Uterus (tissue), 2 donors: Measurements from ENCODE around the gene SOCS1.

Experiments
- POLR2A ChIP-seq, 2 donors: fragments of 450-650 bp; IDR thresholded peaks; one replicate each; pipeline ENCODE4 v1.6.1; 2016; ENCODE audit warnings: antibody characterized with exemption in 2 of 2, mild to moderate bottlenecking in 1 of 2, moderate library complexity in 1 of 2
- TF ChIP-seq, protein P1 (sequence below), 4 experiments: fragments of 200-600 bp in 2 of 4; fragments of 450-650 bp in 2 of 4; sonication (generic) in 2 of 4; IDR thresholded peaks; one replicate each; pipeline ENCODE4 v1.5.1; 2016 to 2019; ENCODE audit warnings: antibody characterized with exemption in 4 of 4, mild to moderate bottlenecking in 2 of 4, moderate library complexity in 1 of 4

DNA sequence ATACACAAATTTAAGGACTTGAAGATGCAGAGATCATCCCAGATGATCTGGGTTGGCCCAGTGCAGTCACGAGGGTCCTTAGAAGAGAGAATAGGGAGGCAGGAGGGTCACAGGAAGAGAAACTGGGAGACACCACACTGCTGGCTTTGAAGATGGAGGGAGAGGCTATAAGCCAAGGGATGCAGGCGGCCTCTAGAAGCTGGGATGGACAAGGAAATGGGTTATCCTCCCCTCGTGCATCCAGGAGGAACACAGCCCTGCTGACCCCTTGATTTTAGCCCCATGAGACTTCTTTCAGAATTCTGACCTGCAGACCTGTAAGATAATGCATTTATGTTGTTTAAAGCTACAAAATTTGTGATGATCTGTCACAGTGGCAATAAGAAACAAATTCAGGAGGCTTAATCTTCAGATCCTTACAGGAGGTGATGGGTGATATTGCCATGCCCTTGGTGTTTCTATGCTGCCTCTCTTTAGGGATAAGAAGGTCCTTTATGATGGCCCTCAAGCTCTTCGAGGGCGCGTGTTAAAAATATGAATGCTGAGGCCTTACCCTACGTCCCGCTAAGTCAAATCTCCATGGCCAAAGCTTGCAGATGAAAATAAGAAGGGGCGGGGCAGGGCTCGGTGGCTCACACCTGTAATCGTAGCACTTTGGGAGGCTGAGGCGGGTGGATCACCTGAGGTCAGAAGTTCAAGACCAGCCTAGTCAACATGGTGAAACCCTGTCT, 21.8 kb upstream of the SOCS1 start:
- TF ChIP-seq, protein P1, sequence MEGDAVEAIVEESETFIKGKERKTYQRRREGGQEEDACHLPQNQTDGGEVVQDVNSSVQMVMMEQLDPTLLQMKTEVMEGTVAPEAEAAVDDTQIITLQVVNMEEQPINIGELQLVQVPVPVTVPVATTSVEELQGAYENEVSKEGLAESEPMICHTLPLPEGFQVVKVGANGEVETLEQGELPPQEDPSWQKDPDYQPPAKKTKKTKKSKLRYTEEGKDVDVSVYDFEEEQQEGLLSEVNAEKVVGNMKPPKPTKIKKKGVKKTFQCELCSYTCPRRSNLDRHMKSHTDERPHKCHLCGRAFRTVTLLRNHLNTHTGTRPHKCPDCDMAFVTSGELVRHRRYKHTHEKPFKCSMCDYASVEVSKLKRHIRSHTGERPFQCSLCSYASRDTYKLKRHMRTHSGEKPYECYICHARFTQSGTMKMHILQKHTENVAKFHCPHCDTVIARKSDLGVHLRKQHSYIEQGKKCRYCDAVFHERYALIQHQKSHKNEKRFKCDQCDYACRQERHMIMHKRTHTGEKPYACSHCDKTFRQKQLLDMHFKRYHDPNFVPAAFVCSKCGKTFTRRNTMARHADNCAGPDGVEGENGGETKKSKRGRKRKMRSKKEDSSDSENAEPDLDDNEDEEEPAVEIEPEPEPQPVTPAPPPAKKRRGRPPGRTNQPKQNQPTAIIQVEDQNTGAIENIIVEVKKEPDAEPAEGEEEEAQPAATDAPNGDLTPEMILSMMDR (IDR thresholded peaks at IDR 0.05) = no peak
- no peak for TF ChIP-seq POLR2A (IDR thresholded peaks at IDR 0.05)
